Suprapubic skin (tissue), 4 donors: ENCODE data around the gene ITPK1.

Experiments used
- CTCF ChIP-seq, 2 donors: fragments of 200-600 bp in 1 of 2; fragments of 450-650 bp in 1 of 2; sonication (generic) in 1 of 2; IDR thresholded peaks; one replicate each; pipeline ENCODE4 v1.5.1; 2016 to 2019; ENCODE audit warnings: antibody characterized with exemption in 2 of 2, mild to moderate bottlenecking in 1 of 2, moderate library complexity in 1 of 2
- EP300 ChIP-seq: sonication (generic); formaldehyde crosslinking; IDR thresholded peaks from one replicate; pipeline ENCODE4 v1.6.1; 2017; ENCODE audit warnings: antibody characterized with exemption
- POLR2A ChIP-seq, 2 donors: fragments of 450-650 bp; IDR thresholded peaks; one replicate each; pipeline ENCODE4 v1.6.1; 2017; ENCODE audit warnings: antibody characterized with exemption in 2 of 2, mild to moderate bottlenecking in 2 of 2, moderate library complexity in 2 of 2
- POLR2AphosphoS5 ChIP-seq, 3 donors: sonication (generic); formaldehyde crosslinking; IDR thresholded peaks; one replicate each; pipeline ENCODE4 v1.6.1; 2017; ENCODE audit warnings: antibody characterized with exemption in 3 of 3

GRCh38 chr14:92950773-92951172 is 165.0 kb downstream of the ITPK1 start:
- no peak for TF ChIP-seq CTCF (IDR thresholded peaks at IDR 0.05)
- no peak for TF ChIP-seq EP300
- no peak for TF ChIP-seq POLR2AphosphoS5 (IDR thresholded peaks at IDR 0.05)
- no peak for TF ChIP-seq POLR2A (IDR thresholded peaks at IDR 0.05)
